LNCAP (cell line): ENCODE data around the gene MDGA2.

Experiments used
- CTCF ChIP-seq: fragments of 450-650 bp; IDR thresholded peaks from 2 replicates; pipeline ENCODE4 v1.5.1; 2017; ENCODE audit warnings: mild to moderate bottlenecking

MDGA2 gene

GRCh38 chr14:47057364-47057763, 618.0 kb downstream of the MDGA2 start:
- no peak for TF ChIP-seq CTCF

- no peak for TF ChIP-seq CTCF
Observed at GRCh38 chr14:47044841-47045240, 630.6 kb downstream of the MDGA2 start.

- no peak for TF ChIP-seq CTCF
Observed at GRCh38 chr14:47040550-47040949, 634.9 kb downstream of the MDGA2 start.

DNA sequence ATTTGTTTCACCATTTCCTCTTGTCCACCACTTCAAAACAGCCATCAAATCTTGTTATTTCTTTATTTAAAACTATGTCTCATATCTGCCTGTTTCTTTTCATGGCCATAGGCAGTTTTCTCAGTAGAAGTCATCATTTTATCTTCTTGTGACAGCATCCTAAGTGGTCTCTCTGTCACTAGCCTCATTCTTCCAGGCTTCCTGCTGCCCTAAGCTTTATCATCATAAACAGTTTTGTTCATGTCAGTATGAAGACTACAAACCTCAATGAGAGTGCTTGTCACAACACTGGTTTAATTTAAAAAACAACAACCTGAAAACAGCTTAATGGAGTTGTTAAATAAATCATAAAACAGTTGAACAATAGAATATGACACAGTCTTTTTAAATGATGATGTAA, 636.1 kb downstream of the MDGA2 start:
- no peak for TF ChIP-seq CTCF

GRCh38 chr14:47022721-47023120, 652.7 kb downstream of the MDGA2 start:
- TF ChIP-seq CTCF: no peak

DNA sequence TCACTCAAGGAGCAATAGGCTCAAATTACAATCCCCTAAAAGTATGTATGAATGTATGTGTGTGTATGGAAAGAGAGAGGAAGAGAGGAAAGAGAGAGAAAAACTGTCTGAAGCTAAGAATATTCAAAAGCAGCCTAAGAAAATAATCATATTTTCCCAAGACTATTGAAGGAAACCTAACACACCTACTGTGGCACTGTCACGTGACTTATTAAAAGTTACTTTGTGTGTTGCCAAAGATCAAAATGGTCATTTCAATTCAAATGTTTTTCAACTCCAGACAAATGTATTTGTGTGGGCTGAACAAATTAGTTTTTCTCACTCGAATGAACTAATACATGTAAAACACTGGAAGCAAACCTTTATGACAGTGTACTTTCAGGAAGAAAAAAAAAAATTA, 654.9 kb downstream of the MDGA2 start:
- no peak for TF ChIP-seq CTCF

GRCh38 chr14:47012533-47013280, 662.7 kb downstream of the MDGA2 start:
- TF ChIP-seq CTCF: no peak

- no peak for TF ChIP-seq CTCF
Observed at GRCh38 chr14:47009615-47010014, 665.8 kb downstream of the MDGA2 start.
